HCT116 (cell line): ENCODE measurements around the gene ATCAY.

Experiments used
- CEBPB ChIP-seq: IDR thresholded peaks from 2 replicates; pipeline ENCODE4 v1.6.1; 2012; ENCODE audit warnings: low read depth
- EZH2 ChIP-seq: fragments of 200-600 bp; sonication (generic); IDR thresholded peaks from 2 replicates; pipeline ENCODE4 v1.6.1; 2017; ENCODE audit warnings: antibody characterized with exemption, mixed run types
- FOSL1 ChIP-seq: IDR thresholded peaks from 2 replicates; pipeline ENCODE4 v1.6.1; 2012; ENCODE audit warnings: low read depth
- TF ChIP-seq, protein P1 (sequence below): IDR thresholded peaks from 2 replicates; pipeline ENCODE4 v1.6.1; 2012; ENCODE audit warnings: low read depth
- TF ChIP-seq, protein P2 (sequence below), 3 experiments: fragments of 200-600 bp in 1 of 3; sonication (generic) in 1 of 3; IDR thresholded peaks in 2 of 3; conservative IDR thresholded peaks in 1 of 3; 2 replicates each; pipeline ENCODE4 v1.5.1; 2012 to 2017; ENCODE audit warnings: low read depth in 2 of 3, low read length in 2 of 3, antibody characterized with exemption in 1 of 3, borderline replicate concordance in 1 of 3, control low read depth in 1 of 3, mild to moderate bottlenecking in 1 of 3, mixed read lengths in 1 of 3, mixed run types in 1 of 3, moderate library complexity in 1 of 3; ENCODE audit not compliant: insufficient read depth in 1 of 3

DNA sequence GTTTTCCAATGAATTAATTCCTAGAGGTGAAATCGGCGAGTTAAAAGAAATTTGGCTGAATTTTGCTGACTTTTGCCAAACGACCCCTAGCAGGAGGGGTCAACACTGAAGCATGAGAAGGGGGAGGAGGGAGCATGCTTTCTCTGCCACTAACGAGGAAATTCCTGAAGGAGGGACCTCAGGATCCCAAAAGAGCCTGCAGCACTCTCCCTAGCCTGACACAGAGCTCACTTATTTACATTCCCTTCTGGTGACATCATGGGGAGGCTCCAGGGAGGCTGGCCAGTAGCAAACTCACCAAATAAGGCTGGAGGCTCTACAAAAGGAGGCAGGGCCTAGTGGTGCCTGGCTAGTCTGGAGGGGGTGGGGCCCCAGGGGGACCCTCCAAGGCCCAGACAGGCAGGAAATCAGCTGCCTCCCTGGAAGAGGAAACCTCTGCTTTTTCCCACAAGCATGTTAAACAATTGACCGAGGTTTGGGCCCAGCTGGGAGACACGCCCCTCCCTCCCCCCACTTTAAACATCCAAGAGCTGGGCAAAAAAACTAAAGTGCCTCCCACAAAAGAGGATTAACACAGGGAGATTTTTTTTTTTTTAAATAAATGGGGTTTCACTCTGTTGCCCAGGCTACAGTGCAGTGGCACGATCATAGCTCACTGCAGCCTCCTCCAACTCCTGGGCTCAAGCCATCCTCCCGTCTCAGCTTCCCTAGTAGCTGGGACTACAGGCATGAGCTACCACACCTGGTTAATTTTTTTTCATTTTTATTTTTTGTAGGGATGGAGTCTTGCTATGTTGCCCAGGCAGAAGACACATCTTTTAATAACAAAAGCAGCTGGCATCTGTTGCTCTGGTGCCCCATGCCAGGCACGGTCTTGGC lies 88.3 kb downstream of the ATCAY start:
- TF ChIP-seq, protein P1, sequence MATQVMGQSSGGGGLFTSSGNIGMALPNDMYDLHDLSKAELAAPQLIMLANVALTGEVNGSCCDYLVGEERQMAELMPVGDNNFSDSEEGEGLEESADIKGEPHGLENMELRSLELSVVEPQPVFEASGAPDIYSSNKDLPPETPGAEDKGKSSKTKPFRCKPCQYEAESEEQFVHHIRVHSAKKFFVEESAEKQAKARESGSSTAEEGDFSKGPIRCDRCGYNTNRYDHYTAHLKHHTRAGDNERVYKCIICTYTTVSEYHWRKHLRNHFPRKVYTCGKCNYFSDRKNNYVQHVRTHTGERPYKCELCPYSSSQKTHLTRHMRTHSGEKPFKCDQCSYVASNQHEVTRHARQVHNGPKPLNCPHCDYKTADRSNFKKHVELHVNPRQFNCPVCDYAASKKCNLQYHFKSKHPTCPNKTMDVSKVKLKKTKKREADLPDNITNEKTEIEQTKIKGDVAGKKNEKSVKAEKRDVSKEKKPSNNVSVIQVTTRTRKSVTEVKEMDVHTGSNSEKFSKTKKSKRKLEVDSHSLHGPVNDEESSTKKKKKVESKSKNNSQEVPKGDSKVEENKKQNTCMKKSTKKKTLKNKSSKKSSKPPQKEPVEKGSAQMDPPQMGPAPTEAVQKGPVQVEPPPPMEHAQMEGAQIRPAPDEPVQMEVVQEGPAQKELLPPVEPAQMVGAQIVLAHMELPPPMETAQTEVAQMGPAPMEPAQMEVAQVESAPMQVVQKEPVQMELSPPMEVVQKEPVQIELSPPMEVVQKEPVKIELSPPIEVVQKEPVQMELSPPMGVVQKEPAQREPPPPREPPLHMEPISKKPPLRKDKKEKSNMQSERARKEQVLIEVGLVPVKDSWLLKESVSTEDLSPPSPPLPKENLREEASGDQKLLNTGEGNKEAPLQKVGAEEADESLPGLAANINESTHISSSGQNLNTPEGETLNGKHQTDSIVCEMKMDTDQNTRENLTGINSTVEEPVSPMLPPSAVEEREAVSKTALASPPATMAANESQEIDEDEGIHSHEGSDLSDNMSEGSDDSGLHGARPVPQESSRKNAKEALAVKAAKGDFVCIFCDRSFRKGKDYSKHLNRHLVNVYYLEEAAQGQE = no peak
- TF ChIP-seq, protein P2, sequence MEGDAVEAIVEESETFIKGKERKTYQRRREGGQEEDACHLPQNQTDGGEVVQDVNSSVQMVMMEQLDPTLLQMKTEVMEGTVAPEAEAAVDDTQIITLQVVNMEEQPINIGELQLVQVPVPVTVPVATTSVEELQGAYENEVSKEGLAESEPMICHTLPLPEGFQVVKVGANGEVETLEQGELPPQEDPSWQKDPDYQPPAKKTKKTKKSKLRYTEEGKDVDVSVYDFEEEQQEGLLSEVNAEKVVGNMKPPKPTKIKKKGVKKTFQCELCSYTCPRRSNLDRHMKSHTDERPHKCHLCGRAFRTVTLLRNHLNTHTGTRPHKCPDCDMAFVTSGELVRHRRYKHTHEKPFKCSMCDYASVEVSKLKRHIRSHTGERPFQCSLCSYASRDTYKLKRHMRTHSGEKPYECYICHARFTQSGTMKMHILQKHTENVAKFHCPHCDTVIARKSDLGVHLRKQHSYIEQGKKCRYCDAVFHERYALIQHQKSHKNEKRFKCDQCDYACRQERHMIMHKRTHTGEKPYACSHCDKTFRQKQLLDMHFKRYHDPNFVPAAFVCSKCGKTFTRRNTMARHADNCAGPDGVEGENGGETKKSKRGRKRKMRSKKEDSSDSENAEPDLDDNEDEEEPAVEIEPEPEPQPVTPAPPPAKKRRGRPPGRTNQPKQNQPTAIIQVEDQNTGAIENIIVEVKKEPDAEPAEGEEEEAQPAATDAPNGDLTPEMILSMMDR (IDR thresholded peaks at IDR 0.05 in 2 of 3, conservative IDR thresholded peaks at IDR 0.05 in 1 of 3; ENCODE audit: borderline replicate concordance in 1 of 3, insufficient read depth in 1 of 3, low read depth in 2 of 3, low read length in 2 of 3) = no peak
- TF ChIP-seq FOSL1 (peak; percentile 62; the same call in 1 of the 2 replicates), CEBPB (no peak), EZH2 (no peak)
